GM21390 (cell line): ENCODE data around the gene NCOA1.
"Not testable (repeated sequence)": the region's sequence is repeated elsewhere in the genome, so short reads cannot be mapped to it uniquely, and the experiment has no call there.

Experiments used
- ATAC-seq: cut with Tn5 transposase; IDR thresholded peaks from one replicate; pipeline ENCODE4 v1.9.1; 2021; ENCODE audit not compliant: unreplicated experiment

Gene NCOA1

DNA sequence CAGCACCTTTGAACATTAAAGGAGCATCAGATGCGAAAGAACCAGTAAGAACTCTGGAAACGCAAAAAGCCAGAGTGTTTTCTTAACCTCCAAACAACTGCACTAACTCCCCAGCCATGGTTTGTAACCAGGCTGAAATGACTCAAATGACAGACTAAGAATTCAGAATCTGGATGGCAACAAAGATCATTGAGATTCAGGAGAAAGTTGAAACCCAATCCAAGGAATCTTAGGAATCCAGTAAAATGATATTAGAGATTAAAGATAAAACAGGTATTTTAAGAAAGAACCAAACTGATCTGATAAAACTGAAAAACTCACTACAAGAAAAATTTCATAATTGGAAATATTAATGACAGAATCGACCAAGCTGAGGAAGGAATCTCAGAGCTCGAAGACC is 185.4 kb downstream of the NCOA1 start:
- ATAC-seq: no peak

- not testable (repeated sequence) for ATAC-seq
These were observed 187.0 kb downstream of the NCOA1 start for GRCh38 chr2:24678066-24678465.

GRCh38 chr2:24680196-24680595 is 189.1 kb downstream of the NCOA1 start:
- ATAC-seq: no peak

DNA sequence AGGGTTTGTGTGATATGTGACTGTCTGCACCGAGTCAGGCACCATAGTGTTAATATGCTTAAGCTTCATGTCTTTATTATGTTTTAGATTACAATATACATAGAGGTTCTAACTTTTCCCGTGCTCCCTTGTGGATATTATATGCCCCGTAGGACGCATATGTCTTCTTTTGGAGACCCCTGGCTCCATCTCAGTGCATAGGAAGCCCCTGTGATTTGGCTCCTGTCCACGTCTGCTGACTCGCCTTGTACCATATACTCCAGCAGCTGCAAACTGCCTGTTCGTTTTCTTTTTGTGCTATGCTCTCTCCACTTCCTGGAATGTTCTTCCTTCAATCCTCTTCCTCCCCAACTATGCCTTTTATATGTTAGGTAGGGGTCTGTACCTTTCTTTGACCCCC is 191.2 kb downstream of the NCOA1 start:
- no peak for ATAC-seq

DNA sequence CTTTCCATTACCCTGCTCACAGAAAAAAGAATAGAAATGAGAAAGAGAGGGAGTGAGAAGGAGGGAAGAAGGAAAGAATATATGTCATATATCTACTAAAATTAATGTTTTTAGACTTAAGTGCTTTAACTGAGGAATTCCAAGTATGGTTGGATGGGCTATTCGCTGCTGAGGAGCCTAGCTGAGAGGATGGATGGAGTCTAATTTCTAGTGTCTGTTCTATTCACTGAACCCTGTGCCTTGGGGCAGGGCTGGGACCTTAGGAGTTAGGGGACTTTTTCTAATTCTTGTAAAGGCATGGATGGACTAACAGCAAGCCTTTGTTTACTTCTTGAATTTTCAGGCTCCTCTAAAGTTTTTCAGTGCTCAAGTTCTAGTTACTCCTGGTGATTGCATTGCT is 192.4 kb downstream of the NCOA1 start:
- no peak for ATAC-seq

DNA sequence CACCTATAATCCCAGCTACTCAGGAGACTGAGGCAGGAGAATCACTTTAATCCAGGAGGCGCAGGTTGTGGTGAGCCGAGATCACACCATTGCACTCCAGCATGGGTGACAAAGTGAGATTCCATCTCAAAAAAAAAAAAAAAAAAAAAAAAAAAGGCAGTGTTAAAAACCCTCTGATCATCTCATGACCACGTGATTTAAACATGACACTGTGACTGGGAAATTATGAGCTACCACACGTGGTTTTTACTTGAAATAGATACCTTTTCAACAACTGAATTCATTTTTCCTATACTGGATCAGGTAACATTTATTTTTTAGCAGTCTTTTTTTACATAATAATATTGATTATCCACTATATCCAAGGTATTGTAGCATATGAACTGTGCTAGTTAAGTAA is 199.5 kb downstream of the NCOA1 start:
- no peak for ATAC-seq

DNA sequence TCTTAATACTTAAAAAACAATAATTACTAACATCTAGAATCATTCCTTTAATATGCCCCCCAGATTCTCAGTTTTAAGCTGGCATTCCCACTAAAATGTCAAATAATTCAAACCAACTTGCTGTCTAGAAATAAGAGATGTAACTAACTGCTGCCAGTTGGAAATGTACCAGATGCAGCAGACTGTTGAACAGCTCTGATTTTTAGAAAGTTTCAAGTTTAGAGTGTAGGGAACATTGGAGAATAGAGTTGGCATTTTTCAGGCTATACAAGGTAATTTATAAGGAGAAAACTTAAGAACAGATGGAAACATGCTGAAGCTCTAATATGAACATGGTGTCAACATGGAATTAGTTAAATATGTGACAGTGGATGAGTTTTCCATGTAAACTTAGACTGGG is 200.8 kb downstream of the NCOA1 start:
- ATAC-seq: no peak

DNA sequence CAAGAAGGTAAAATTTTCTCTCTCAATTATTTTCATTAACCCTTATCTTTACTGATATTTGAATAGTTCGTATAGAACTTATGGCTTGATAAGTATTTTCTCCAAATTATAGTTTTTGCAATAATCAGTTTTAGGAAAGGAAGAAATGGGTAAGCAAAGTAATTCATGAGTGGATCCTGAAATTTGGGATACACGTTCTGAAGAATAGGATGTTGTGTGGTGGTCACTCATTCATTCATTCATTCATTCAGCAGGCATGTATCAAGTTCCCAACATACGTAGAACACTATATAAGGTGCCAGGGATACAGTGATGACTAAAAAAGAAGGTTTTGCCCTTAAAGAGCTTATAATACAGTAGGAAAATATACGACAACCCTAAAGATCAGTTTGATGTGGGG is 206.7 kb downstream of the NCOA1 start:
- no peak for ATAC-seq

GRCh38 chr2:24702800-24703199 is 211.7 kb downstream of the NCOA1 start:
- ATAC-seq: no peak

- ATAC-seq: no peak
These were observed 213.6 kb downstream of the NCOA1 start for GRCh38 chr2:24704692-24705091.

DNA sequence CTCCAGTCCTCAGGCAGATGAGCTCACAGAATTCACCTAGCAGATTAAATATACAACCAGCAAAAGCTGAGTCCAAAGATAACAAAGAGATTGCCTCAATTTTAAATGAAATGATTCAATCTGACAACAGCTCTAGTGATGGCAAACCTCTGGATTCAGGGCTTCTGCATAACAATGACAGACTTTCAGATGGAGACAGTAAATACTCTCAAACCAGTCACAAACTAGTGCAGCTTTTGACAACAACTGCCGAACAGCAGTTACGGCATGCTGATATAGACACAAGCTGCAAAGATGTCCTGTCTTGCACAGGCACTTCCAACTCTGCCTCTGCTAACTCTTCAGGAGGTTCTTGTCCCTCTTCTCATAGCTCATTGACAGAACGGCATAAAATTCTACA is 216.1 kb downstream of the NCOA1 start:
- ATAC-seq: no peak

DNA sequence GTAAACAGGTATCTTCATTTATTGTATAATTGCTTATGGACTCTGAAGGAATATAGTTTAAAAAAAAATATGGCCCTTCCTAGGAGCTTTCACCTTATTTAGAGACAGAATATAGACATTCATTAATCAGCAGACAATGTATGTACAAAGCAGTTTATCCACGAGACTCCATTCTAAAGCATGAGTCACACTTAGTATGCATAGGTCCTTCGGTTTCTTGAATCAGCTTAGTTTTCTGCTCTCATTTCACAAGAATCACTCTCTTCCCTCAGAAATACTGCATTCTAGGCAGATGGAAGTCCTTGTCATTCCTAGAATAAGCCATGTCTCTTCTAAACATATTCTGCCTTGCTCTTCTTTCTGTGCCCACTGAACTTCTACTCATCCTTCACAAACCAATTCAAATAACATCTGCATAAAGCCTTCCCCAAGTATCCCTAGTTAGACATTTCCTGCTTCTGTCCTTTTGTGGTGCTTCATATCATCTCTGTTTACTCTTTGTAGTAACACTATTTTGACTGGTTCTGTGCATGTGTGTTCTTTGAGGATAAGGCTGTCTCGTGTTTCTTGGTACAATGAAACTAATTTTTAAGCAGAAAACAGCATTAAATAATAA is 217.6 kb downstream of the NCOA1 start:
- ATAC-seq: no peak

DNA sequence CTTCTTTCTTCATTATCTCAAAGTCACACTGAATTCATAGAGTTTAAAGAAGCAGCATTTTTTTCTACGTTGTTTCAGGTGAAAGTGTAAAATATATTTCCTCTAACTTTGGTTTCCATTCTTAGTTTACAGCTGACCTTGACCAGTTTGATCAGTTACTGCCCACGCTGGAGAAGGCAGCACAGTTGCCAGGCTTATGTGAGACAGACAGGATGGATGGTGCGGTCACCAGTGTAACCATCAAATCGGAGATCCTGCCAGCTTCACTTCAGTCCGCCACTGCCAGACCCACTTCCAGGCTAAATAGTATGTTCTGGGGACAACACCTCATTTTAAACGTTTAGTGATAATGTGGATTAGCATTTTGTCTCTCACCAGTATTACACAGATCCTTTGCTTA is 219.8 kb downstream of the NCOA1 start:
- ATAC-seq: no peak

DNA sequence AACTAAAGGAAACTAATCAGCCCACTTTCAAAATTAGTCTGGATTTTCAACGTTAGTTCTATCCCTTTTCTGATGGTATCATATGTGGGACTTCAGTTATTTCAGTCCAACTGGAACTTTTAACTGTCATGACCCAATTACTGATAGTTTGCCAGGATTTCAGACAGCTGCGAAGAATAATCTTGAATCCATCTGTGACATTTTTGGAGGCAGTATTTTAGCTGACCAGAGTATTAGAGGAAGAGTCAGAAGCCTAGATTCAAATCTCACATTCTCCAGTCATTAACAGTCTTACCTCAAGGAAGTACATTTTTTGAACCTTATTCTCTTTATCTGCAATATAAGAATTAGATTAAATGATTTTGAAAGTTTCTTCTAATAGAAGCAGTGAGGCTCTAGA is 220.8 kb downstream of the NCOA1 start:
- no peak for ATAC-seq

DNA sequence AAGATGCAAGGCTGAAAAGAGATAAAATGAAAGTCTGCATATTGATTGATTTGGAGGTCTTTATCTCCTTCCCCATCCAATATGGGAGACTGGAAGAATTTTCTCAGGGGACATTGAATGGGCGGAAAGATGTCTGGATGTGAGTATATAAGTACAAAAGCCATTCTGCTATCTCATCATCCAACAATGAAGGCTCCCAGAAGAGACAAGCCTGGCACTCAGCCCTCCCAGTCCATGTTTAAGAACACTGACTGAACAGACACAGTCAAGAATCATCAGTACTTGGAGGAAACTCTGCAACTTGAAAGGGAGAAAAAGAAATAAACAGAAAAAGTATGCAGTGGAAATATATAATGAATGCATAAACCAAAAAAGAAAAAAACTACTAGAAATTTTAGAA is 221.2 kb downstream of the NCOA1 start:
- ATAC-seq: no peak

DNA sequence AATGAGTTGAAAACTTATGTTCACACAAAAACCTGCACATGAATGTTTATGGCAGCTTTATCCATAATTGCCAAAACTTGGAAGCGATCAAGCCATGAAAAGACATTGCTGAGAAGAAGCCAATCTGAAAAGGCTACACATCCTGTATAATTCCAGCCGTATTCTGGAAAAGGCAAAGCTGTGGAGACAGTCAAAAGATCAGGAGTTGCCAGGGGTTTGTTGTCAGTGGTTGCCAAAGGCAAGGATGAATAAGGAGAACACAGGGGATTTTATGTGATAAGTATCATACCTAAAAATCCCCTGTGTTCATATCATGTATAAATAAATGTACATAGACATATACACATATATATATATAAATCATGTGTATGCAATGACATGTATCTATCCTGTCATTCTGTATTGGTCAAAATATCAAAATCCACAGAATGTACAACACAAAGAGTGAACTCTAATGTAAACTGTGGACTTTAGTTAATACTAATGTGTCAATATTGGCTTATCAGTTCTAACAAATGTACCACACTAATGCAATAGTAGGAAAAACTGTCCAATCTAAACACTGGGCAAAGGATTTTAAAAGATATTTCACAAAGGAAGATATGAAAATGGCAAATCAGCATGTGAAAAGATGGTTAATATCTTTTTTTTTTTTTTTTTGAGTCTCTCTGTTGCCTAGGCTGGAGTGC is 226.4 kb downstream of the NCOA1 start:
- ATAC-seq: no peak

DNA sequence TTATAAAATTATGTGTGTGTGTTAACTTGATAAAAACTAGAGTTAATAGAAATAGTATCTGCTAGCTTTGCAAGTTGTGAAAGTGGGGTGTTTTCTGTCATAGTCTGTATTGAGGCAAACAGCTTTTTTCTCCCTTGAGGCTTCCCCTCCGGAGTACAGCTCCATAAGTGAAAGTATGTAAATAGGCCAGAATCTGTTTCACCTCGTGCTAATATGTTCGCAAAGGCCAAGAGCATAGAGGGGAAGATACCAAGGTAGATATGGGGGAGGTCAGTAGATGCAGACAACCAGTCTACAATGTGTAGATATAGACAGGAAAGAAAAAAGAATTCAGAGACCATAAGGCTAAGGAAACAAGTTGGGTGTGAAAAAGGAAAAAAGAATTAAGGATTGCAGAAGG is 229.3 kb downstream of the NCOA1 start:
- ATAC-seq: peak; percentile 89

GRCh38 chr2:24721470-24721869 is 230.4 kb downstream of the NCOA1 start:
- no peak for ATAC-seq

DNA sequence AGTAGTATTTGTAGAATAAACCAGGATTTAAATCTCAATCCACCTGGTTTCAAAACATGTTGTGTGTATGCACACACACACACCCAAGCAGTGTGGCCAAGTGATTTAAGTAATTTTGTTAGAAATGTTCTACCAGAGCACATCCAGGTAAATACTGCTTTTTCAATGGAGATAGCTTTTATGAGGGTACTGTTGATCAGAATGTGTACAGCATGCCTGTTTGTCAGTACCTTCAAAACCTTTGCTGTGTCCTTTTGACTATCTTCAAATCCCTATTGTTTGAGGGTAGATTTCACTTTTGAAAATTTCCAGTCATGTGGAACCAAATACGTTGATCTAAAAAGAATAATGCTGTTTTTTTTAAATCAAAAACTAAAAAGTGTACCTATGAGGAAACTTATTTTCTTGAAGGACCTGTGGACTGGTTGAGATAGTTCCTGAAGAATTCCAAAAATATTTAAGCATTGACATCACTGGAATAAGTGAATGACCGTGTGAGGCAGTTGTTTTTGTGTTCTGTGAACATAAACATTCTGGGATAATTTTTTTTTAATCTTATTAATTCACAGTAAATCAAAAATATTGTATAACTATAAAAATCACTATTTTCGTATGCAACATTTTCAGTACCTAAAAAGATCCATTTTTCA is 231.2 kb downstream of the NCOA1 start:
- no peak for ATAC-seq

GRCh38 chr2:24723191-24723590 is 232.1 kb downstream of the NCOA1 start:
- no peak for ATAC-seq

DNA sequence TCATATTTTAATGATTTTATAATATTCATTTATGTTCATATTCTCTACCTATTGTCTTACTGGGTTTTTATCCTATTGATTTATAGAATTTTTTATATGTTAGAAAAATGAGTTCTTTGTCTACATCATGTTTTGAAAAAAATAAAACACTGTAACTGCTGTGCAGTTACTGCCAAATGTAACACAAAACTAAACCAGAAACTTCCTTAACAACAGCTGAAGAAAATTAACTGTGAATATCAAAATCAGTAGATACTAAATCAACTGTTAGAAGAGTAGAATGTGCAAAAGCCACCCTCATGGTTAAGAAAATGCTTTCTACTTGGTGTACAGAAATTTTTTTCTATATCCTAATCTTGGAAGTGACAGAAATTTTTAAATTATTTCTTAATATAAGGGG is 232.6 kb downstream of the NCOA1 start:
- no peak for ATAC-seq

- no peak for ATAC-seq
These were observed 233.2 kb downstream of the NCOA1 start for GRCh38 chr2:24724111-24724775.
